WTC11 (cell line): ENCODE measurements around the gene MACROD2.

Experiments
- CTCF ChIP-seq: fragments of 200-600 bp; IDR thresholded peaks from 2 replicates; pipeline ENCODE4 v1.8.0; 2022; ENCODE audit warnings: antibody characterized with exemption
- E2F4 ChIP-seq: sonication (generic); formaldehyde crosslinking; IDR thresholded peaks from 2 replicates; pipeline ENCODE4 v1.8.1; 2022; ENCODE audit warnings: low read depth, mild to moderate bottlenecking, moderate library complexity, missing genetic modification reagents, borderline replicate concordance
- FOXP1 ChIP-seq: sonication (generic); formaldehyde crosslinking; IDR thresholded peaks from 2 replicates; pipeline ENCODE4 v1.8.0; 2022; ENCODE audit warnings: missing genetic modification reagents, mild to moderate bottlenecking, moderate library complexity, borderline replicate concordance
- NFATC4 ChIP-seq: fragments of 250-450 bp; sonication (Bioruptor Pico); IDR thresholded peaks from 2 replicates; pipeline ENCODE4 v1.9.0; 2021; ENCODE audit warnings: mild to moderate bottlenecking
- NR3C1 ChIP-seq: sonication (generic); formaldehyde crosslinking; conservative IDR thresholded peaks from 2 replicates; pipeline ENCODE4 v1.8.1; 2023; ENCODE audit warnings: low read depth, mild to moderate bottlenecking, missing genetic modification reagents
- SP1 ChIP-seq: sonication (generic); formaldehyde crosslinking; conservative IDR thresholded peaks from 2 replicates; pipeline ENCODE4 v1.8.1; 2022; ENCODE audit warnings: missing genetic modification reagents
- ZNF281 ChIP-seq: sonication (generic); formaldehyde crosslinking; IDR thresholded peaks from 2 replicates; pipeline ENCODE4 v1.8.0; 2023; ENCODE audit warnings: mild to moderate bottlenecking, missing genetic modification reagents
- ZNF425 ChIP-seq: fragments of 250-450 bp; sonication (Bioruptor Pico); conservative IDR thresholded peaks from 2 replicates; pipeline ENCODE4 v1.9.0; 2021; ENCODE audit warnings: mild to moderate bottlenecking
- ZNF671 ChIP-seq: fragments of 250-450 bp; sonication (Bioruptor Pico); IDR thresholded peaks from 2 replicates; pipeline ENCODE4 v1.8.0; 2021; ENCODE audit warnings: mild to moderate bottlenecking
- TF ChIP-seq, protein P1 (sequence below): sonication (generic); formaldehyde crosslinking; IDR thresholded peaks from 2 replicates; pipeline ENCODE4 v1.8.1; 2023; ENCODE audit warnings: mild to moderate bottlenecking, missing genetic modification reagents, borderline replicate concordance

DNA sequence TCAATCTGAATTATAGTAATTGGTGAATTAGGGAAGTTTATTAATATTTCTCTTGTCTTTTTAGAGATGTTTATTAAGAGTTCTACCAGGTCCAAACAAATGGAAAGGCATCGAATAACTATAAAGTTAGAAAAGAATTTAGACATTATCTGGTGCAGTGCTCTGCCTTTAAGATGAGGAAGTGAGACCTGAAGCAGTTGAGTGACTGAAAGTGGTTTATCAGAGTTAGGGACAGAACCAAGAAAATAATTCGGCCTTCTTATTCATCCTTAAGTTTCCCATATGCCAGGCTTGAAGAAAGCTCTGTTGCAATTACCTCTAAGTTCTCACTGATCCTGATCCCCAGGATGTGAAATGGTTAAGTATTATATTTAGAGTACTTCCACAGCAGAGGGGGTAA, 436.3 kb downstream of the MACROD2 start:
- no peak for TF ChIP-seq CTCF
- no peak for TF ChIP-seq NR3C1
- no peak for TF ChIP-seq SP1 (CRISPR knock-in tag)
- no peak for TF ChIP-seq ZNF671 (CRISPR knock-in tag)
- no peak for TF ChIP-seq ZNF281 (CRISPR knock-in tag)
- no peak for TF ChIP-seq NFATC4
- TF ChIP-seq FOXP1 (CRISPR knock-in tag) = no peak
- TF ChIP-seq E2F4 (CRISPR knock-in tag) = no peak
- TF ChIP-seq, protein P1, sequence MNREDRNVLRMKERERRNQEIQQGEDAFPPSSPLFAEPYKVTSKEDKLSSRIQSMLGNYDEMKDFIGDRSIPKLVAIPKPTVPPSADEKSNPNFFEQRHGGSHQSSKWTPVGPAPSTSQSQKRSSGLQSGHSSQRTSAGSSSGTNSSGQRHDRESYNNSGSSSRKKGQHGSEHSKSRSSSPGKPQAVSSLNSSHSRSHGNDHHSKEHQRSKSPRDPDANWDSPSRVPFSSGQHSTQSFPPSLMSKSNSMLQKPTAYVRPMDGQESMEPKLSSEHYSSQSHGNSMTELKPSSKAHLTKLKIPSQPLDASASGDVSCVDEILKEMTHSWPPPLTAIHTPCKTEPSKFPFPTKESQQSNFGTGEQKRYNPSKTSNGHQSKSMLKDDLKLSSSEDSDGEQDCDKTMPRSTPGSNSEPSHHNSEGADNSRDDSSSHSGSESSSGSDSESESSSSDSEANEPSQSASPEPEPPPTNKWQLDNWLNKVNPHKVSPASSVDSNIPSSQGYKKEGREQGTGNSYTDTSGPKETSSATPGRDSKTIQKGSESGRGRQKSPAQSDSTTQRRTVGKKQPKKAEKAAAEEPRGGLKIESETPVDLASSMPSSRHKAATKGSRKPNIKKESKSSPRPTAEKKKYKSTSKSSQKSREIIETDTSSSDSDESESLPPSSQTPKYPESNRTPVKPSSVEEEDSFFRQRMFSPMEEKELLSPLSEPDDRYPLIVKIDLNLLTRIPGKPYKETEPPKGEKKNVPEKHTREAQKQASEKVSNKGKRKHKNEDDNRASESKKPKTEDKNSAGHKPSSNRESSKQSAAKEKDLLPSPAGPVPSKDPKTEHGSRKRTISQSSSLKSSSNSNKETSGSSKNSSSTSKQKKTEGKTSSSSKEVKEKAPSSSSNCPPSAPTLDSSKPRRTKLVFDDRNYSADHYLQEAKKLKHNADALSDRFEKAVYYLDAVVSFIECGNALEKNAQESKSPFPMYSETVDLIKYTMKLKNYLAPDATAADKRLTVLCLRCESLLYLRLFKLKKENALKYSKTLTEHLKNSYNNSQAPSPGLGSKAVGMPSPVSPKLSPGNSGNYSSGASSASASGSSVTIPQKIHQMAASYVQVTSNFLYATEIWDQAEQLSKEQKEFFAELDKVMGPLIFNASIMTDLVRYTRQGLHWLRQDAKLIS = no peak
- no peak for TF ChIP-seq ZNF425 (CRISPR knock-in tag)
